HepG2 (cell line): Measurements from ENCODE around the gene PLCG2. TPM values are rescaled to one million over a fixed set of nuclear protein-coding genes. Genes with fewer than 3 reads are reported as not detected.

Source experiments
- BHLHE40 ChIP-seq: IDR thresholded peaks from 2 replicates; pipeline ENCODE4 v1.6.1; 2011; ENCODE audit warnings: low read length, improper control_type of control experiment
- CBX1 ChIP-seq: IDR thresholded peaks from one replicate; pipeline ENCODE4 v1.6.1; 2016; ENCODE audit warnings: antibody characterized with exemption, low read depth
- CTCF ChIP-seq: sonication (generic); formaldehyde crosslinking; IDR thresholded peaks from 2 replicates; pipeline ENCODE4 v1.5.0; 2020; ENCODE audit warnings: mild to moderate bottlenecking, missing genetic modification reagents, moderate library complexity
- DMTF1 ChIP-seq: sonication (generic); formaldehyde crosslinking; IDR thresholded peaks from 2 replicates; pipeline ENCODE4 v1.4.0; 2020; ENCODE audit warnings: mild to moderate bottlenecking, missing genetic modification reagents
- HMGA1 ChIP-seq: sonication (generic); formaldehyde crosslinking; conservative IDR thresholded peaks from 2 replicates; pipeline ENCODE4 v1.4.0; 2020; ENCODE audit warnings: missing genetic modification reagents
- KAT7 ChIP-seq: IDR thresholded peaks from 2 replicates; pipeline ENCODE4 v1.6.1; 2018; ENCODE audit warnings: borderline replicate concordance, missing compliant biosample characterization
- KMT2A ChIP-seq: sonication (generic); formaldehyde crosslinking; IDR thresholded peaks from 2 replicates; pipeline ENCODE4 v1.4.0; 2020; ENCODE audit warnings: missing genetic modification reagents
- LBX2 ChIP-seq: sonication (generic); formaldehyde crosslinking; IDR thresholded peaks from 2 replicates; pipeline ENCODE4 v1.5.0; 2020; ENCODE audit warnings: missing genetic modification reagents, mild to moderate bottlenecking, borderline replicate concordance
- MAX ChIP-seq: IDR thresholded peaks from 2 replicates; pipeline ENCODE4 v1.6.1; 2012; ENCODE audit warnings: inconsistent platforms
- MEF2D ChIP-seq: sonication (generic); formaldehyde crosslinking; IDR thresholded peaks from 2 replicates; pipeline ENCODE4 v1.5.1; 2020; ENCODE audit warnings: mild to moderate bottlenecking, missing genetic modification reagents
- NCOA2 ChIP-seq: sonication (generic); formaldehyde crosslinking; IDR thresholded peaks from 2 replicates; pipeline ENCODE4 v1.8.0; 2022; ENCODE audit warnings: inconsistent platforms
- RAD21 ChIP-seq: fragments of 450-650 bp; formaldehyde crosslinking; IDR thresholded peaks from 2 replicates; pipeline ENCODE4 v1.5.0; 2020; ENCODE audit warnings: mild to moderate bottlenecking
- RBM22 ChIP-seq: fragments of 200-400 bp; formaldehyde crosslinking; optimal IDR thresholded peaks from 2 replicates; pipeline ENCODE3; 2017; ENCODE audit warnings: mild to moderate bottlenecking, low read length, moderate library complexity
- SSRP1 ChIP-seq: IDR thresholded peaks from 2 replicates; pipeline ENCODE4 v1.6.1; 2016; ENCODE audit warnings: control low read depth
- TEAD2 ChIP-seq: sonication (generic); formaldehyde crosslinking; IDR thresholded peaks from 2 replicates; pipeline ENCODE4 v1.9.0; 2021; ENCODE audit warnings: missing genetic modification reagents
- TEF ChIP-seq: sonication (generic); formaldehyde crosslinking; IDR thresholded peaks from 2 replicates; pipeline ENCODE4 v1.5.0; 2020; ENCODE audit warnings: missing genetic modification reagents
- U2AF2 ChIP-seq: fragments of 200-400 bp; formaldehyde crosslinking; IDR thresholded peaks from 2 replicates; pipeline ENCODE4 v1.6.1; 2017; ENCODE audit warnings: low read depth, mild to moderate bottlenecking, low read length
- ZNF234 ChIP-seq: sonication (generic); formaldehyde crosslinking; conservative IDR thresholded peaks from 2 replicates; pipeline ENCODE4 v1.5.1; 2020; ENCODE audit warnings: mild to moderate bottlenecking, missing genetic modification reagents
- ZNF263 ChIP-seq: sonication (generic); formaldehyde crosslinking; IDR thresholded peaks from 2 replicates; pipeline ENCODE4 v1.4.0; 2020; ENCODE audit warnings: missing genetic modification reagents
- ZNF296 ChIP-seq: sonication (generic); formaldehyde crosslinking; conservative IDR thresholded peaks from 2 replicates; pipeline ENCODE4 v1.5.0; 2020; ENCODE audit warnings: mild to moderate bottlenecking, missing genetic modification reagents
- ZNF33A ChIP-seq: sonication (generic); formaldehyde crosslinking; IDR thresholded peaks from 2 replicates; pipeline ENCODE4 v1.5.1; 2020; ENCODE audit warnings: missing genetic modification reagents, mild to moderate bottlenecking, moderate library complexity, borderline replicate concordance
- ZNF350 ChIP-seq: sonication (generic); formaldehyde crosslinking; IDR thresholded peaks from 2 replicates; pipeline ENCODE4 v1.4.0; 2020; ENCODE audit warnings: mild to moderate bottlenecking, low read depth, missing genetic modification reagents, borderline replicate concordance
- ZNF644 ChIP-seq: IDR thresholded peaks from 2 replicates; pipeline ENCODE4 v1.6.1; 2016; ENCODE audit warnings: low read depth
- ZNF775 ChIP-seq: sonication (generic); formaldehyde crosslinking; IDR thresholded peaks from 2 replicates; pipeline ENCODE4 v1.4.0; 2020; ENCODE audit warnings: missing genetic modification reagents, mild to moderate bottlenecking, moderate library complexity, borderline replicate concordance
- ZSCAN5A ChIP-seq: sonication (generic); formaldehyde crosslinking; IDR thresholded peaks from 2 replicates; pipeline ENCODE4 v1.8.0; 2022; ENCODE audit warnings: mild to moderate bottlenecking, missing genetic modification reagents, borderline replicate concordance
- polyA plus RNA-seq, 8 experiments: library from polyadenylated mRNA; depleted of rRNA in 3 of 8; stranded (reverse) in 7 of 8; unstranded in 1 of 8; fragments of >200 nt; fragmentation: Illumina TruSeq in 4 of 8; extraction: Trizol in 4 of 8; gene quantifications; 2 replicates each; pipeline versions ENCODE4 v1.2.1 to v1.2.3, GENCODE V29; 2011 to 2016; ENCODE audit warnings: low read depth in 4 of 8, missing spikeins in 1 of 8, mixed read lengths in 1 of 8; ENCODE audit not compliant: insufficient read depth in 1 of 8
- total RNA-seq, 5 experiments: library from RNA; depleted of rRNA; stranded (reverse); fragments of >200 nt; fragmentation: Illumina TruSeq; extraction: Trizol; gene quantifications; 2 replicates each; pipeline ENCODE4 v1.2.3, GENCODE V29; 2016; ENCODE audit warnings: low read depth in 1 of 5

Gene PLCG2
- total and polyA plus RNA-seq, 2 of the 13 experiments (the other 11 are each of a cell fraction or from before 2014, with no cell fraction given): 0.13 to 0.18 TPM

- no peak for TF ChIP-seq ZNF263 (CRISPR knock-in tag)
- 0 out of 2 replicates have a peak, but pooled peaks have one; percentile 34 for TF ChIP-seq KAT7 (CRISPR knock-in tag)
- TF ChIP-seq RBM22: no peak
- no peak for TF ChIP-seq TEF
- no peak for TF ChIP-seq RAD21 (CRISPR knock-in tag)
- TF ChIP-seq SSRP1 (CRISPR knock-in tag): no peak
- TF ChIP-seq ZNF775 (CRISPR knock-in tag): no peak; the same call in 1 of the 2 replicates
- TF ChIP-seq ZNF234 (CRISPR knock-in tag): no peak
- TF ChIP-seq CBX1: no peak
- TF ChIP-seq HMGA1: no peak
- TF ChIP-seq MAX: no peak
- TF ChIP-seq ZNF33A (CRISPR knock-in tag): peak; percentile 82; the same call in 1 of the 2 replicates
- TF ChIP-seq U2AF2: no peak
- no peak for TF ChIP-seq ZSCAN5A (CRISPR knock-in tag)
- TF ChIP-seq NCOA2: peak; percentile 93
- TF ChIP-seq DMTF1 (CRISPR knock-in tag): no peak
- peak; percentile 10; the same call in 1 of the 2 replicates for TF ChIP-seq BHLHE40
- TF ChIP-seq ZNF296 (CRISPR knock-in tag): no peak
- no peak for TF ChIP-seq LBX2 (CRISPR knock-in tag)
- TF ChIP-seq ZNF350 (CRISPR knock-in tag): peak; percentile 58; the same call in 1 of the 2 replicates
- no peak for TF ChIP-seq TEAD2 (CRISPR knock-in tag)
- TF ChIP-seq MEF2D (CRISPR knock-in tag): peak; percentile 76; the same call in 1 of the 2 replicates
- no peak for TF ChIP-seq CTCF (CRISPR knock-in tag)
- TF ChIP-seq KMT2A (CRISPR knock-in tag): no peak
- peak; percentile 67; the same call in 1 of the 2 replicates for TF ChIP-seq ZNF644 (CRISPR knock-in tag)
Measured at GRCh38 chr16:81767987-81768592, 11.0 kb upstream of the PLCG2 start (continued).
